SK-N-SH treated with all-trans-retinoic acid at 6 μM for 48 hours (cell line): Measurements from ENCODE around the gene HSDL1.

Source experiments
- ESRRG ChIP-seq: fragments of 250-450 bp; sonication (Bioruptor Pico); IDR thresholded peaks from 2 replicates; pipeline ENCODE4 v1.6.1; 2021; ENCODE audit warnings: mild to moderate bottlenecking
- RARB ChIP-seq: fragments of 250-450 bp; sonication (Bioruptor Pico); IDR thresholded peaks from 2 replicates; pipeline ENCODE4 v1.8.0; 2021; ENCODE audit warnings: mild to moderate bottlenecking, moderate library complexity
- ZNF70 ChIP-seq: fragments of 450-650 bp; formaldehyde crosslinking; IDR thresholded peaks from 2 replicates; pipeline ENCODE4 v1.5.0; 2020; ENCODE audit warnings: mild to moderate bottlenecking, moderate library complexity
- TF ChIP-seq, protein P1 (sequence below): fragments of 250-450 bp; sonication (Bioruptor Pico); IDR thresholded peaks from 2 replicates; pipeline ENCODE4 v1.5.1; 2021; ENCODE audit warnings: mild to moderate bottlenecking, moderate library complexity
- TF ChIP-seq, protein P2 (sequence below): fragments of 250-450 bp; sonication (Bioruptor Pico); IDR thresholded peaks from 2 replicates; pipeline ENCODE4 v1.5.1; 2020; ENCODE audit warnings: low read depth, mild to moderate bottlenecking, moderate library complexity

- TF ChIP-seq RARB, result no peak
- no peak for TF ChIP-seq ESRRG (CRISPR knock-in tag)
- TF ChIP-seq ZNF70 (CRISPR knock-in tag), result no peak
- TF ChIP-seq, protein P1, sequence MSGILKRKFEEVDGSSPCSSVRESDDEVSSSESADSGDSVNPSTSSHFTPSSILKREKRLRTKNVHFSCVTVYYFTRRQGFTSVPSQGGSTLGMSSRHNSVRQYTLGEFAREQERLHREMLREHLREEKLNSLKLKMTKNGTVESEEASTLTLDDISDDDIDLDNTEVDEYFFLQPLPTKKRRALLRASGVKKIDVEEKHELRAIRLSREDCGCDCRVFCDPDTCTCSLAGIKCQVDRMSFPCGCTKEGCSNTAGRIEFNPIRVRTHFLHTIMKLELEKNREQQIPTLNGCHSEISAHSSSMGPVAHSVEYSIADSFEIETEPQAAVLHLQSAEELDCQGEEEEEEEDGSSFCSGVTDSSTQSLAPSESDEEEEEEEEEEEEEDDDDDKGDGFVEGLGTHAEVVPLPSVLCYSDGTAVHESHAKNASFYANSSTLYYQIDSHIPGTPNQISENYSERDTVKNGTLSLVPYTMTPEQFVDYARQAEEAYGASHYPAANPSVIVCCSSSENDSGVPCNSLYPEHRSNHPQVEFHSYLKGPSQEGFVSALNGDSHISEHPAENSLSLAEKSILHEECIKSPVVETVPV (CRISPR knock-in tag), result no peak
- TF ChIP-seq, protein P2, sequence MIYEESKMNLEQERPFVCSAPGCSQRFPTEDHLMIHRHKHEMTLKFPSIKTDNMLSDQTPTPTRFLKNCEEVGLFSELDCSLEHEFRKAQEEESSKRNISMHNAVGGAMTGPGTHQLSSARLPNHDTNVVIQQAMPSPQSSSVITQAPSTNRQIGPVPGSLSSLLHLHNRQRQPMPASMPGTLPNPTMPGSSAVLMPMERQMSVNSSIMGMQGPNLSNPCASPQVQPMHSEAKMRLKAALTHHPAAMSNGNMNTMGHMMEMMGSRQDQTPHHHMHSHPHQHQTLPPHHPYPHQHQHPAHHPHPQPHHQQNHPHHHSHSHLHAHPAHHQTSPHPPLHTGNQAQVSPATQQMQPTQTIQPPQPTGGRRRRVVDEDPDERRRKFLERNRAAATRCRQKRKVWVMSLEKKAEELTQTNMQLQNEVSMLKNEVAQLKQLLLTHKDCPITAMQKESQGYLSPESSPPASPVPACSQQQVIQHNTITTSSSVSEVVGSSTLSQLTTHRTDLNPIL (CRISPR knock-in tag), result no peak
Measured at GRCh38 chr16:84107921-84108320, 37.1 kb downstream of the HSDL1 start.
